GM21737 (cell line): ENCODE data around the gene ATP6V0A1.

Source experiments
- ATAC-seq: cut with Tn5 transposase; IDR thresholded peaks from one replicate; pipeline ENCODE4 v1.9.1; 2021; ENCODE audit warnings: mild to moderate bottlenecking, moderate library complexity; ENCODE audit not compliant: unreplicated experiment

ATP6V0A1 gene

GRCh38 chr17:42518046-42518754, 59.5 kb downstream of the ATP6V0A1 start:
- ATAC-seq: no peak

GRCh38 chr17:42518755-42519545, 60.3 kb downstream of the ATP6V0A1 start:
- ATAC-seq: no peak

DNA sequence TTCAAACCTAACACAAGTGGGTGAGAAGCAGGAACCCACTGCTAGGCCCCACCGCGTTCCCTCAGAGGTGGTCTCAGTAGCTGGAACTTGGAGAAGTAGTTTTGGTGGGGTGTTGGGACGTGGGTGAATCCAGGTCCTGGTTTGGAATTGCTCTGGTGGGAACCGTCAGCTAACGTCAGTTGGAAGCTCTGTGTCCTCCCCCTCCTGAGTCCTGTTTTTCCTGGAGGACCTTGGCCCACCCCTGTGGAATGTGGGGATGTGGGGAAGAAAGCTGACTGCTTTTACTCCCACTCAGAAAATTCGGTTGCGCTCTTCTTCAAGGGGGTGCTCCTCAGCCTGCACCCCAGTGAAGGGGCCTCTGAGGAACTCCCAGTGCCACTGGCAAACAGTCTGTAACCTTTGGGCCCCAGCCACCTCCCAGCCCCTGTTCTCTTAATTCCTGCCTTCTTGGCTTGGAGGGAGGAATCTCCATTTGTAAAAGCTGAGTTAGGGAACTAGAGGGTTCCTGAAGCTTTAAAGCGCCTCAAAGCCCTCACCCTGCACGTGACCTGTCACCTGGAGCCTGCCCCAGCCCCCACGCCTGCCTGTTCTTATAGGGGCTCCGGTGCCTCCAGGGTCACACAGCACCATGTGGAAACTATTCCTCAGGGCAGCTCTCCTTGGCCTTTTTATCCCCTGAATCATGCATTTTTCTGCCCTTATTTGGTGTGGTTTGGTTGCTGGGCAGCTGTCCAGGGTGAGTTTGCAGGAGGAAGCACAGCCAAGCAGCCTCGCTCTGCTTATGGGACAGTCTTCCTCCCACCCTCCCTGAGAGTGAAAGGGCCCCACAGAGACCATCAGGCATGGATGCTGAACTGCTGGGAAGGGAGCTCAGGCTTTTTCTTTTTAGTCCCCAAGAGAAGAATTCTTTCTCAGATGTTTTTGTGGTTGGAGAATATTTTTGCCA, 61.1 kb downstream of the ATP6V0A1 start:
- ATAC-seq: no peak

GRCh38 chr17:42520540-42520951, 61.9 kb downstream of the ATP6V0A1 start:
- no peak for ATAC-seq

GRCh38 chr17:42521036-42521435, 62.4 kb downstream of the ATP6V0A1 start:
- ATAC-seq: no peak

- no peak for ATAC-seq
Observed at GRCh38 chr17:42521666-42522262, 63.1 kb downstream of the ATP6V0A1 start.

DNA sequence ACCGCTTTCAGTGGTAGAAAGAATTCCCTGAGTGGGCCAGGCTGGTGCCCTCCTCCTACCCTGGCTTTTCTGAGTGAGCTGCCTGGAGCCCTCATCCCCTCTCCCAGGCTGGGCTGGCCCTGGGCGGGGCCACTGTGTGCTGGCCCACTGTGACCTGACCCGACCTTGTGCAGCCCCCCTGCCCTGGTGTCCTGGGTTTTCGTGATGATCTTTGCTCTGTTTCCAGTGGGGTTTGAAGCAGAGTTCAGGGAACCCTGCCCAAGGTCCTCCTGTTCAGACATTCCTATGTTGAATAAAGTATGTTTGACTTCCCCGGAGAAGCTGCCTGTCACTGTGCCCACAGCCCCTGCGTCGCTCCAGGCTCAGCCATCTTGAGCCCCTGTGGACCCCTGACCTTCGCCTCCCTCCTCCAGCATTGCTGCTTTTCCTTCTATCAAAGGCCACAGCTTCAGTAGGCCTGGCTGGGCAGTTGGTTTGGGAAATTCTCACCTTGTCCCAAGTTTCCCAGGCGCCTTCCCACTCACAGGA, 63.6 kb downstream of the ATP6V0A1 start:
- ATAC-seq: no peak

DNA sequence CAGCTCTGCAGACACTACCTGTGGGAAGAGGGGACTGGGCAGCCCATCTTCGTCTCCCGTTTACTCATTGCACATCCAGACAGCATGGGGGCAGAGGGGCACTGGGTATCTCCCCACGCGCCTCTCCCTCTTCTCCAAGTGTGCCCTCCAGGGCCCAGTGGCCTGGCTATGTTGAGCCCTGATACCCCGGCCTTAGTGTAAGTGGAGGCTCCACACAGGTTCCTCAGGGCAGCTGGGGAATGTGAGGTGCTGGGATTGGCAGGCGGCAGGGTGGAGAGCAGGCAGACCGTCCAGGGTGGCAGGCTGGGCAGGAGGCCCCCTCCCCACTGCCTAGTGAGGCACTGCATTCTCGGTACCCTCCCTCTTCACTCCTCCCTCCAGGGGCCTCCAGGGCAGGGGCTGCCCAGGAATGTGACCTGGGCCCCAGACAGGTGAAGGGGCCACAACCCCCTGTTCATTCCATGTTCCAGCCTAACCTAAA, 64.2 kb downstream of the ATP6V0A1 start:
- ATAC-seq: no peak

- no peak for ATAC-seq
Observed at GRCh38 chr17:42525221-42525620, 66.5 kb downstream of the ATP6V0A1 start.

DNA sequence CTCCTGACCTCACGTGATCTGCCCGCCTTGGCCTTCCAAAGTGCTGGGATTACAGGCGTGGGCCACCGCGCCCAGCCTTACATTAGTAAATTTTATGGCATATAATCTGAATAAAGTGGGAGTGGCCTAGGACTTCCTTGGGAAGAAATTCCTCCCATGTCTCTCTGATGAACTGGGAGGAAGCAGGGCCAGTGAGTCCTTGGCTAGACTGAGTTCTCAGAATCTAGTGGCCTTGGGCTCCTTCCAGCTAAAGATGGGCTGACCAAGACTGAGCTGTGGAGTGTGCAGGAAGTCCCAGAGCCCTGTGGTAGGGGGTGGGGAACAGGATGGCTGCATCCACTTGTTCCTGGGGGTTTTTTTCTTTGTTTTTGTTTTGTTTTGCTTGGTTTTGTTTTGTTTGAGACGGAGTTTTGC, 67.4 kb downstream of the ATP6V0A1 start:
- ATAC-seq: no peak

GRCh38 chr17:42527932-42528331, 69.3 kb downstream of the ATP6V0A1 start:
- no peak for ATAC-seq

- no peak for ATAC-seq
Observed at GRCh38 chr17:42529061-42529460, 70.4 kb downstream of the ATP6V0A1 start.

GRCh38 chr17:42530952-42531454, 72.3 kb downstream of the ATP6V0A1 start:
- ATAC-seq: no peak

DNA sequence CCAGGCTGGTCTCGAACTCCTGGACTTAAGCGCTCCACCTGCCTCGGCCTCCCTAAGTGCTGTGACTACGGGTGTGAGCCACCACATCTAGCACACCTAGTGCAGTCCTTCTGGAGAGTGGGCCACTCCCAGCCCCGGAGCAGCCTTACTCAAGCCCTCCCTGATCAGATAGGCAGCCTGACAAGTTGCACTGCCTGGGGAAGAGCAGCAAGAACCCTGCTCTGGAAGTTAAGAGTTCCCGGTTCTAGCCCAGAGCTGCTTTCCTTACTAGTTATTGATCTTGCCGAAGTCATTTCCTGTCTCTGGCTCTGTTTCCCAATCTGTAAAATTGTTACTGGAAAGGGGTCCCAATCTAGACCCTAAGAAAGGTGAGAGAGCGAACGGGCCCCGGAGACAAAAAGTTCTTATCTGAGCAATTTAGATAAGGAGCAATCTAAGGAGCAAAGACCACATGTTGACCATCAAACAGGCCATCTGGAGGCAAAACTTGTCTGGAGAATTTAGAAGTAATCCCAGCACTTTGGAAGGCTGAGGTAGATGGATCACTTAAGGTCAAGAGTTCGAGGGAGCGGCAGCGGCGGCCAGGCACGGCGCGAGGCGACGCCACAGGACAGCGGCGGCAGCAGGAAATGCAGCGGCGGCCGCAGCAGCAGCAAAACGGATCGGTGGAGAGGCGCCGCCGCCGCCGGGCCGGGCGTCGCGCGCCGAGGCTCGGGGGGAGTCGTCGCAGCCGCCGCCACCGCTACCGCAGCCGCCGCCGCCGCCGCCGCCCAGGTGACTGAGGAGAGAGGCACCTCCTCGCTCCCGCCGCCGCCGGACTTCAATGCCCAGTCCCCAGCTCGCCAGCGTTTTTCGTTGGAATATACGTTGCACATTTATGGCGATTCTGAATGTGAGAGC, 73.0 kb downstream of the ATP6V0A1 start:
- no peak for ATAC-seq

- ATAC-seq: no peak
Observed at GRCh38 chr17:42535155-42536047, 76.7 kb downstream of the ATP6V0A1 start.

GRCh38 chr17:42536048-42536371, 77.3 kb downstream of the ATP6V0A1 start, which contains the start of gene NAGLU:
Gene NAGLU, plus strand, starts transcription at chr17:42536241. Its CDS starts 32 bp downstream, at chr17:42536273.
- ATAC-seq: peak; percentile 80

DNA sequence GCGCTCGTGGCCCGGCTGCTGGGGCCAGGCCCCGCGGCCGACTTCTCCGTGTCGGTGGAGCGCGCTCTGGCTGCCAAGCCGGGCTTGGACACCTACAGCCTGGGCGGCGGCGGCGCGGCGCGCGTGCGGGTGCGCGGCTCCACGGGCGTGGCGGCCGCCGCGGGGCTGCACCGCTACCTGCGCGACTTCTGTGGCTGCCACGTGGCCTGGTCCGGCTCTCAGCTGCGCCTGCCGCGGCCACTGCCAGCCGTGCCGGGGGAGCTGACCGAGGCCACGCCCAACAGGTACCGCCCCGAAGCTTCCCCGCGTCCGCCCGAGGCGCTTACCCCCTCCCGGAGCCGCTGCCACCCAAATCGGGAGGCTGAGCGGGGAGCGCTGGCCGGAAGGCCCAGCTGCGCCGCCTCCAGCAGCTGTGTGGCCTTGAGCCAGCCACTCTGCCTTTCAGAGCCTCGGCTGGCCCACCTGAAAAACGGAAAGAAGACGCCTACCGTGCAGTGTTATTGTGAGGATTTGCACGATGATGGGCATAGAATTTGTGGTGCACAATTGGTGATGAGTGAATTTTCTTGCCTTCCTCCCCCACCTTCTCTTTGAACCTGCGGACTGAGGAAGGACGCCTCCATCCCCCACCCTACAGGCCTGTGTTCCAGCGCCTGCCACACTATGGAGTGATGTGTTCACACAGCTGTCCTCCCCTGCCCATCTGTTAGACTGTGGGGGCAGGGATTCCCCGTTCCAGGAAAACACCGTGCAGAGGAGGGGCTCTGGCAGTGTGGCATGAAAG, 77.9 kb downstream of the ATP6V0A1 start:
- ATAC-seq: peak; percentile 57
